ENCODE results near the gene CYP2E1.

DNA sequence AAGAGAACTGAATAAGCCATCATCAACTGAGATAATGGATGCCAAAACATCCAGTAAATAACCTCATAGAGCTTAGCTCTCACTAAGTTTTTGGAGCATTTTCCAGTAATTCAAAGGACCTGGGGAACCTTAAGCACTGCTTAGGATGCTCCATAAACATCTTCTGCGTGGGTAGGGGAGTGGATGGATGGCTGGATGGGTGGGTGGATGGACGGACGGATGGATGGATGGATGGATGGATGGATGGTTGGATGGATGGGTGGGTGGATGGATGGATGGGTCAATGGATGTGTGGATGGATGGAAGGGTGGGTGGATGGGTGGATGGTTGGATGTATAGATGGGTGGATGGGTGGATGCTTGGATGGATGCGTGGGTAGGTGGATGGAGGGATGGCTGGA, 9.0 kb downstream of the CYP2E1 start:
- no peak for TF ChIP-seq CTCF (IDR thresholded peaks at IDR 0.05)
- TF ChIP-seq EP300 (IDR thresholded peaks at IDR 0.05) = no peak
- TF ChIP-seq POLR2AphosphoS5 (IDR thresholded peaks at IDR 0.05) = no peak
